NCI-H1930 (cell line): ENCODE measurements around the gene HOXD11.

Source experiments
- DNase-seq, 2 experiments: peaks; one replicate each; lab custom pipeline; 2025; lab: John Stamatoyannopoulos, UW

The HOXD11 gene

DNA sequence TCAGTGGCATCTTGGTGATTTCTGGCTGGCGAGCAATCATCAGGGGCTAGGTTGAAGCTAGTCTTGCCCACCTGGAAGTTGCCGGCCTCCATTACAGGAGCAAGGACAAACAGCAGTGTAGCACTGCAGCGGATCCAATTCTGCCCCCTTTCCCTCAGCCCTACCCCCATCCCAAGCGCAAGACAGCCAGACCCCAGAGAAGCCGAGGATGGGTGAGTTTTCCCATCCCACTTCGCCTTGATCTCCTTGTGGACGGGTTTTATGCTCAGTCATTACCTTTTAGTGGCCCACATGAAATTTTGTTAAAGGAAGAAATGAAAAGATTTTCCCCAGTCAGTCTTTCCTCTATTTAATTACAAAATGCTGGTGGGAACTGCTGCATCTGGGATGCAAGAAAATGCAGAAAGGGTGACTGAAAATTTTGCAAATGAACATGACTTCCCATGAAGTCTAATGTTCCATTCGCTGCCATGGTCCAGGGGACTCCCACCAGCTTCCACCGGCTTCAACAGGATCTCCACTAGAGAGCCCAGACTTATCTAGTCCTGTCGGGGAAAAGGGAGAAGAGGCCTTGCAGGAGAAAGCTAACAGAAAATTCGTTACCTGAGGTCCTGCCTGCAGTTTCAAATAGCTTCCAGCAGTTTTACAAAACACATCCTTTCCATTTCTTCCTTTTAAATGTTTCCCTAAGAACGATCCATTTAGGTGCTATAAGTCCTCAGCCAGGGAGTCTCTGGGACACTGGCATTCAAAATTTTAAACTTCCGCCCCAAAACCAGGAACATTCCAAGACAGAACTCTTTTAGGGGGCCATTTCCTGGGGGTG, 13.5 kb downstream of the HOXD11 start:
- no peak for DNase-seq

DNA sequence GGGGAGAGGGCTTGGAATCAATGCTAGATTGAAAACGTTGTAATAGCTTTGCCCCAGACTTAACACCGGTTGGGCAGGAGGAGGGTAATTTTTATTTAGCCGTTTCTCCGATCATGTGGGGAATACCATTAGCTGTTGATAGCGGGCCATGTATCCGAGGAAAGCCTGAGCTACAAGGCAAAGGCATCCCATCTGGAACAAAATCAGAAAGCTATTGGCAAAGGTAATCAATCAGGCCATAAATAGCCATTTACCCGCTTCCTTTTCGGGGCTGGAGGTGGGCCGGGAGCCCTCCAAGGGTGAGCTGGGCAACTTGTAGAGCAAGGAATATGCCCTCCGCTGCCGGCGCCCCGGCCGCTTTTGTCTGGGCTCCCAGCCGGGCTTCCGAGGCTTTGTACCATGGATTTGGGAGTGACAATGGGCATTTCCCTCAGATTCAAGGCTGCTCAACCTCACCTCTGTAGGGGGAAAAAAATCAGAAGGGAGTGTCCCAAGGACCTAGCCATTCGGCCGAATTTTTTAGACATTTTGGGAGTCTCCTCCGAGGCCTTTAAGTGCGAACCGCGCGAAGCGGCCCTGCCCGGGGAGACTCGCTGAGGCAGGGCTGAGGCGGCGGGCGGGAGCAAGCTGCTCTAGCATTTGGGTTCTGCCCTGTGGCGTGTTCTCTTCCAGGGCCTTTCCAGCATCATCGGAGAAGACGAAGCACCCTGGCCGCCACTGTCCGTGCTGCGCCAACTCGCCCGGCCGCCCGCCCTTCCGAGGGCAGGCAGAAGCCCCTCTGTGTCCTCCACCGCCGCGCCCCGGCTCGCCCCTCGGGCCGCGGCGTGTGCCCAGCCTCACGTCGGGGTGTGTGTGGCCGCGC, 14.3 kb downstream of the HOXD11 start:
- no peak for DNase-seq

DNA sequence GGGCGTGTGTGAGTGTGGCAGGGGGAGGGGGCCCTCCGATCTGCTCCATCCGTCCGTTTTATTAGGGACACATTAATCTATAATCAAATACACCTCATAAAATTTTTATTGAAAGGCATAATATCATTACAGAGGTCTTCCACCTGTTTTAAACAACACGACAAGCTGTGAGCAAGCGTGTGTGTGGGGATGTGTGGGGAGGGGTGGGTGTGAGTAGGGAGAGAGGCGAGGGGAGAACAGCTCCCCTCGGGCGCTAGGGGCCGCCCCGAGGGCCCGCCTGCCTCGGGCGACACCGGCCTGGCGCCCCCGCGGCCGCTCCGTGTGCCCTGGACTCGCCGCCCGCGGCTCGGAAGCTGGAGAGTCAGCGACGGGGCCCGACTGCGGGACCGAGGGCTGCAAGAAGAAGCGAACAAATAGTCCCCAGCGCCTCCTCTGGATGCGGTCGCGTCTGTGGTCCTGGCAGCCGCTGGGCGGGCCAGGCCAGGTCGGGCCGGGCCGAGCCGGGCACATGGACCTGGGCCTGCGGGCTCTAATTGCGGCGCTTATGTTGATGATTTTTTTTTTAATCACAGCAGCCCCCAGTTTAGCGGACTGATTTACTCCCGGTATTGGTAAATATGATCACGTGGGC, 15.1 kb downstream of the HOXD11 start:
- peak in 1 of 2 experiments; percentile 68 for DNase-seq

DNA sequence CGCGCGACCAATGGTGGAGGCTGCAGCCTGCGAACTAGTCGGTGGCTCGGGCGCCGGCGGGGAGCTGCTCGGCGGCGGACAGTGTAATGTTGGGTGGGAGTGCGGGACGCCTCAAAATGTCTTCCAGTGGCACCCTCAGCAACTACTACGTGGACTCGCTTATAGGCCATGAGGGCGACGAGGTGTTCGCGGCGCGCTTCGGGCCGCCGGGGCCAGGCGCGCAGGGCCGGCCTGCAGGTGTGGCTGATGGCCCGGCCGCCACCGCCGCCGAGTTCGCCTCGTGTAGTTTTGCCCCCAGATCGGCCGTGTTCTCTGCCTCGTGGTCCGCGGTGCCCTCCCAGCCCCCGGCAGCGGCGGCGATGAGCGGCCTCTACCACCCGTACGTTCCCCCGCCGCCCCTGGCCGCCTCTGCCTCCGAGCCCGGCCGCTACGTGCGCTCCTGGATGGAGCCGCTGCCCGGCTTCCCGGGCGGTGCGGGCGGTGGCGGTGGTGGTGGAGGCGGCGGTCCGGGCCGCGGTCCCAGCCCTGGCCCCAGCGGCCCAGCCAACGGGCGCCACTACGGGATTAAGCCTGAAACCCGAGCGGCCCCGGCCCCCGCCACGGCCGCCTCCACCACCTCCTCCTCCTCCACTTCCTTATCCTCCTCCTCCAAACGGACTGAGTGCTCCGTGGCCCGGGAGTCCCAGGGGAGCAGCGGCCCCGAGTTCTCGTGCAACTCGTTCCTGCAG, 15.8 kb downstream of the HOXD11 start, which contains the start of gene HOXD9:
Gene HOXD9 (plus strand): TSS at position 37 of the 728 bp plus-strand sequence. CDS start 50 bp downstream, at position 87.
- peak in 1 of 2 experiments; percentile 40 for DNase-seq

DNA sequence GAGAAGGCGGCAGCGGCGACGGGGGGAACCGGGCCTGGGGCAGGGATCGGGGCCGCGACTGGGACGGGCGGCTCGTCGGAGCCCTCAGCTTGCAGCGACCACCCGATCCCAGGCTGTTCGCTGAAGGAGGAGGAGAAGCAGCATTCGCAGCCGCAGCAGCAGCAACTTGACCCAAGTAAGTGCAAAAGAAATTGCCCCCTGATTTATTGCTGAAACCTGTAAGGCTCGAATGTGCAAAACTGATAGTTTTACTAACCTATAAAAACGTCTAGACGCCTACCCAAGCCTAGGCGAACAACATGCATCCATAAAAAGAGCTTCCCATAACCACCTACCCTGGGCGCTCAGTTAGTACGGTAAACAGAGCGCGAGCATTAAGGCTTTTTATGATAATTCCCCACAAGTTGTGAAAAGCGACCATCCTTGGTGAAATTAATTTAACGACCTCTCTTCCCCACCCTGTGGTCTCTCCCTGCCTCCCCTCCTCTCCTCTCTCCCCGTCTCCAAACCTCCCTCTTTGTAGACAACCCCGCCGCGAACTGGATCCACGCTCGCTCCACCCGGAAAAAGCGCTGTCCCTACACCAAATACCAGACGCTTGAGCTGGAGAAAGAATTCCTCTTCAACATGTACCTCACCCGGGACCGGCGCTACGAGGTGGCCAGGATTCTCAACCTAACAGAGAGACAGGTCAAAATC, 16.5 kb downstream of the HOXD11 start:
- no peak for DNase-seq

DNA sequence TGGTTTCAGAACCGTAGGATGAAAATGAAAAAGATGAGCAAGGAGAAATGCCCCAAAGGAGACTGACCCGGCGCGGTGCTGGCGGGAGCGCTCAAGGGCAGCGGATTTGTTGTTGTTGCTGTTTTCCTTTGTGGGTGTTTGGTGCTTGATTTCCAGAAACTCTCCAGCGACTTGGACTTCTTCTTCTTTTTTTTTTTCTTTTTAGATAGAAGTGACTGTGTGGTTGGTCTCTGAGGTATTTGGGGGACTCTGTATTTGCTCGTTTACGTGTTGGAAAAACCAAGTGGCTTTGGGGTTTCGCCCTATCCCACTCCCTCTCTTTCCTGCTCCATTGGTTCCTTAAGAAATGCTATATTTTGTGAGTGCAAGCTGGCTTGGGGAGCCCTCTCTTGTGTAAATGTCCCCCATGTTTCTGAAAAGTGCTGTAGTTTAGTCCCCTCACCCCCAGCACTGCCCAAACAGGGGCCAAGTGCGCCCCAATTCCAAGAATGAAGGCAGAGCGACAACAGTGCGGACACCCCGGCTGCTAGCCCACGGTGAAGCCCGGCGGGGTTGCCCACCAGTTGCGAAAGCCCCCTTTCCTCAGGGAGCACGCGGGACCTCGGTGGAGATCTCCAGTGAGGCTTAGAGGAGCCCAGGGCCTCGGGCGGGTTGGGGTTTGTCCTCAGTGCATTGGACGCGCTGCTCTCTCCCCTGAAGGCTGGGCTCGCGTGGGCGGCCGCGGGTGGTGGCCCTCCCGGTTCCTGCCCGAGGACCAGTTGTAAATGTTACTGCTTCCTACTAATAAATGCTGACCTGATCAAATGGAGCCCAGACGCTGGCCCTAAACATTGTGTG, 17.2 kb downstream of the HOXD11 start:
- DNase-seq: no peak

DNA sequence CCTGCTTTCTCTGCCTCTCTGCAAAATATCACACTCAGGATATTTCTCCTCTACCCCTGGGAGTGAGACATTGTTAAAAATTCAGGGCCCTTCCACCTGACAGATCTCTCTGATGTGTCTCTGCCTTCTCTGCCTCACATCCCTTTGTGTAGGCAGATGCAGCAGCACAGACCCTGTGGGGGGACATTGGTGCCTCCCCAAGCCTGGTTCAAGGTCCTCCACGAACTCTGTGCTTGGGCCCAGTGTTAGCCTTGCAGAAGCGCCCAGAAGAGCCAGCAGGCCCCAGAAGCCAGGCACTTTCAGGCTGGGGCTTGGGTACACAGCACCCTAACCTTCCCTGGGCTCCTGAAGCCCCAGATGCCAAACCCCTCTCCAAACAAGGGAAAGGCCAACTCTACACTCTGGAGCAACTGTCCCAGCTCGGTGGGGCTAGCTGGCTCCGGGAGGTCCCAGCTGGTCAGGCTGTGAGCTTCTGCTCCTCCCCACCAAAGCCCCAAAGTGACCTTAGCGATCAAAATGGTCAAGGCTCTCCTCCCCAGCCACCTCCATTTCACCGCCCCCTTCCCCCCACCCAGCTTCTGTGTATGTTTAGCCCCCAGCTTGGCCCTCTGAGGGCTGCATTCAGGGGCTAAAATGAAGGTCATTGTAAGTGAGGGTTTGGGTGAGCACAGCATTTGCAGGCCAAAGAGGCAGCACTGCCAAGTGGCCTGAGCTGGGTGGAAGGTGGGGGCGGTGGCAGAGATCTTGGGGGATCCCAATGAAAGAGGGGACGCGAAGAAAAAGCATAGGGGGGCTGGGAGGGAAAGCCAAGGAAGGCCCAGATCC, 18.1 kb downstream of the HOXD11 start:
- no peak for DNase-seq

DNA sequence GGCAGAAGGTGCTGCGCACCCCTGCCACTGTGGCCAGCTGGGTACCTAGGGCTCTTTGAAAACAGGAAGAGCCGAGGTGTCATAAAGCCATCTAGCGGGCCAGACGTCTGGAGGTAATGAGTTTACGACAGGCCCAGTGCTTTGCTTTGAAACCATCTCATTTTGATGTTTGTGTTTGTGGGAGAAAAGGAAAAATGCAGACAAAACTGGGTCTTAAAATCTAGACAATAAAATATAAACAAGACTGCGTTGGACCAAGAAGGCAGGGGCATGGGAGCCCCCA, 18.6 kb downstream of the HOXD11 start:
- DNase-seq: peak in 1 of 2 experiments; percentile 54

DNA sequence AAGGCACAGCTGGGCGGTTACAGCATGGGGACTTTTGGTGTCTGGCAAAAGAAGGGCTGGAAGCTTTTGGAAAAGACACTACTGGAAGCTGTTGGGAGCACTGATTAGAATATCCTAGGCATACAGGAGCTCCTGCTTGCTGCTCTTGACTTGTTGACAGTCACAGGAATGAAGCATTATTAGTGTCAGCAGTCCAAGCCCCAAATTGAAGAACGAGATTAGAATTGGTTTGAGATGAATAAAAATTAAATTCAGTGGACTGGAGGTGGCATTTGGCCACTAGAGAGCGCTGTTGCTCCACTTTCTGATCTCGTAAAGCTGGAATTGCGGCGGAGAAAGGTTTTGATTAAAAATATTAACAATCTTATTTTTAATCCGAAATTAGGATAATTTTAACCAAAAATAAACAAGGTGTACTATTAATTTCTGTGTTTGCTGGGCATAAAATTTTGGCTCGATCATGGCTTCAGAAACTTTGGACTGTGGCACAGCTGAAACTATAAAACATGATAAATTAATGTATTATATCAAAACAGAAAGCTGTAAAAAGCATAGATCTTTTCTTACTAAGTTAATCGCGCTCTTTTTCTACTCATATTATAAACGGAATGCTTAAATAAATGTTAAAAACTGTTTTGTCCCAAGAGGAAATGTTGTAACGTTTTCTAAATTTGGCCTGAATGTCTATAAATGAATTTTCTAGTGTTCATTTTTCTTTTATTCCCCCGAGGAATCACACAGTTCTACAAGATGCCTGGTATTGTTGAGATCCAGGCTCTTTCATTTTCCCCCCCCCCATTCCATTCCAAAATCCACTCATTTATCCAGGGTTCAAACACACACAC, 20.1 kb downstream of the HOXD11 start:
- peak; percentile 47 to 84 for DNase-seq

DNA sequence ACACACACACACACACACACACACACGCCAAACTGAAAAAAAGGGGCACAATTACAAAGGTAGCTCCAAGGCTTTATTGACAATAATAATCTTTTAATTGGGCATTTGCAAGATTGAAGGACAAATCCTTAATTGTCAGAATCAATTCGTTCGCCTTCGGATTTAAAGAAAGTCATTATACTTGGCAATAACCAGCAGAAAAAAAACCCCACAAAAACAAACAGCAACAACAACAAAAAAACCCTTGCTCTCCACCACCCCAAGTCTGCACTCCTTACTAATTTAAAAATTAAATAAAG, 20.6 kb downstream of the HOXD11 start:
- no peak for DNase-seq

DNA sequence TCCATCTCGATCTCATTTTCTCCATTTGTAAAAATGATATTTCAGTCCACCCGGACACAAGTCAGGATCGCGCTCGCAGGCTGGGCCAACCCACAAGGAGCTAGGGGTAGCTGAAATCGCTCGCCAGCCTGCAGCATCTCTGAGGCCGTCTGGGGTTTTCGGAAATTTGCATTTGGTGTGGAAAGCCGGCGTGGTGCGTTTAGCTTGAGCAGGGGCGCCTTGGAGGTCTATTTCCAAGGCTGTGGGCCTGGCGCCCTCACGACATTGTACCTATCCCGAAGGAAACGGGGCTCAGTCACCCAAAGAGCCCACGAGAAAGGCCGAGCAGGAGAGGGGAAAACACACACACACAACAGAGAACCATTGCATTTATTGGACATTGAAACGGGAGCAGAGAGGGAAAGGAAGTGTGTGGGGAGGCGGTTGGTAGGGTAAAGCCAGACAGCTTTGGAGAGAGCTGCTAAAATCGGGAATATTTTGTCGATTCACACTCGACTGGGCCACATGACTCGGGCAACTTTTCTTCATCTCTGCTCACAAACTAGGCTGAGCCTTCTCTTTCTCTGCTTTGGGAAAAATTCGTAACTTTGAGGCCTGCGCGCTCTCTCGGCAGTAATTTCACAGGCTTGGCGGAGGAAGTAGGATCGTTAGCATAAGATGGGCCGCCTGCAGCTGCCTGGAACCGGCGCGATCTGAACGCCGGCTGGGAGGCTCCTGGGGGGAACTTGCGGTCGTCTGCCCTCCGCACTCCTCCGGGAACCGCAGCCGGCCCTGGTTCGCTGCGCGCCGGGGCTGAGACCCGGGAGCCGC, 21.3 kb downstream of the HOXD11 start:
- peak in 1 of 2 experiments; percentile 37 for DNase-seq

DNA sequence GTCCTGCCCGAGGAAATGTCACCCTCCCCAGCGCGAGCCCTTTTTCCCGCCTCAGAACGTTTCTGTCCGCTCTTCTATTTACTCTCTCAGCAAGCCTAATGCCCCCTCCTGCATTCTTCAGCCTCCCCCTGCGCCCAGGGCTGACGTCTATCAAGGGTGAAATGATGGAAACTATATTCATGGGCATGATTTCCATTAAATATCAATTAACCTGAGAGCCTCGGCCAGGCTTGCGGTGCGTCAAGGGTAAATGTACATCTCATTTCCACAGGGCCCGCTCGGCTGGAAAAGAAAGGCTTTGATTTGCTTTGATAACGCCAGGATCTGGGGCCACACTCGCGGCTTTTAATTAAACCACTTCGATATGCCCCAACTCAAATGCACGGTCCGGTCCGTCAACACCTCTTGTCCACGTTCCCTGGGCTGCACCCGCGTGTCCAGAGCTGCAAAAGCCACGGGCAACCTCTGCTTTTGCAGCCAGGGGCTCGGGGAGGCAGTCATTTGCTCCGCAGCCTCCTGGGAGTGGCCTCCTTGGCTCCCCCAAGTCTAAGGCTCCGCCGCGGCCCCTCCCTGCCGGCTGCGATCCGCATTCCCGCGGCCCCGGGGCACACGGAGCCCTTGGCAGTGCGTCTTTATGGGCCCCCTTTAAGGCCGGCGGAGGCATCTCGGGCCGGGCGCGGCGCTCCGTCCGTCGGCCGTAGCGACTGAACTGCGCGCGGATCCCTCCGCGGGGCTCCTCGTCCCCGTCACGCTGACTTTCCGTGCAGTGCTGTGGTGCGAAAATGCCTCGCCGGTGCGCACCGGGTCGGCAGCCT, 22.1 kb downstream of the HOXD11 start, which contains the start of gene HOXD8:
Gene HOXD8 (plus strand): TSS at position 724 of the 815 bp plus-strand sequence. CDS start 662 bp downstream, outside the sequence.
- peak; percentile 65 to 81 for DNase-seq

DNA sequence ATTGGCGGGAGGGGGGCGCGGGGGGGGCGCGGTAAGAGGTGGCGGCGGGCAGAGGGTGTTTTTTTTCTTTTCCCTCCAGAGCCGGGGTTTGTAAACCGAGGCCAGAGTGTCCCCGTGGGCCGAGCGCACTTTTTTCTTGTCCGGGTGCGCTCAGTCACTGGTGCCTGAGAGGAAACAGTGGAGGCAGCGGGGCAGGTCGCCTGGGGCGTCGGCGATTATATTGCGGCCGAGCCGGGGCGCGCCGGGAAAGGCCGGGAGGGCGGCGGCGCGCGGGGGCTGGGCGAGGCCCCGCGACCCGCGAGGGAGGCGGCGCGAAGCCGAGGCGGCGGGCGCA, 22.7 kb downstream of the HOXD11 start:
- no peak for DNase-seq

DNA sequence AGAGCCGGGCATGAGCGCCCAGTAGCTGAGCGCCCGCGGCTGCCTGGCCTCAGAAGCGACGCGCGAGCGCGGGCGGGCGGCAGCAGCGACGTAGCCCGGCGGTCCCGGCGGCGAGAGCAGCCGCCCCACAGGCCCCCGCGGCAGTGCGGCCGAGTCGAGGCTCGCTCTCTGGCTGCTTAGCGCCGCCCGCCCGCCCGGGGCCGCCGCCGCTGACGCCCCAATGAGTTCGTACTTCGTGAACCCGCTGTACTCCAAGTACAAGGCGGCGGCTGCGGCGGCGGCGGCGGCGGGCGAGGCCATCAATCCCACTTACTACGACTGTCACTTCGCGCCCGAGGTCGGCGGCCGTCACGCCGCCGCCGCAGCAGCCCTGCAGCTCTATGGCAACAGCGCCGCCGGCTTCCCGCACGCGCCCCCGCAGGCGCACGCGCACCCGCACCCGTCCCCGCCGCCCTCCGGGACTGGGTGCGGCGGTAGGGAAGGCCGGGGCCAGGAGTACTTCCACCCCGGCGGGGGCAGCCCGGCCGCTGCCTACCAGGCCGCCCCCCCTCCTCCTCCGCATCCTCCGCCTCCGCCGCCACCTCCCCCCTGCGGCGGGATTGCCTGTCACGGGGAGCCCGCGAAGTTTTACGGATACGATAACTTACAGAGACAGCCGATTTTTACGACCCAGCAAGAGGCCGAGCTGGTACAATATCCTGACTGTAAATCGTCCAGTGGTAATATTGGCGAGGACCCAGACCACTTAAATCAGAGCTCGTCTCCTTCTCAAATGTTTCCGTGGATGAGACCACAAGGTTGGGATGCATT, 23.3 kb downstream of the HOXD11 start:
- DNase-seq: peak; percentile 21 to 54

DNA sequence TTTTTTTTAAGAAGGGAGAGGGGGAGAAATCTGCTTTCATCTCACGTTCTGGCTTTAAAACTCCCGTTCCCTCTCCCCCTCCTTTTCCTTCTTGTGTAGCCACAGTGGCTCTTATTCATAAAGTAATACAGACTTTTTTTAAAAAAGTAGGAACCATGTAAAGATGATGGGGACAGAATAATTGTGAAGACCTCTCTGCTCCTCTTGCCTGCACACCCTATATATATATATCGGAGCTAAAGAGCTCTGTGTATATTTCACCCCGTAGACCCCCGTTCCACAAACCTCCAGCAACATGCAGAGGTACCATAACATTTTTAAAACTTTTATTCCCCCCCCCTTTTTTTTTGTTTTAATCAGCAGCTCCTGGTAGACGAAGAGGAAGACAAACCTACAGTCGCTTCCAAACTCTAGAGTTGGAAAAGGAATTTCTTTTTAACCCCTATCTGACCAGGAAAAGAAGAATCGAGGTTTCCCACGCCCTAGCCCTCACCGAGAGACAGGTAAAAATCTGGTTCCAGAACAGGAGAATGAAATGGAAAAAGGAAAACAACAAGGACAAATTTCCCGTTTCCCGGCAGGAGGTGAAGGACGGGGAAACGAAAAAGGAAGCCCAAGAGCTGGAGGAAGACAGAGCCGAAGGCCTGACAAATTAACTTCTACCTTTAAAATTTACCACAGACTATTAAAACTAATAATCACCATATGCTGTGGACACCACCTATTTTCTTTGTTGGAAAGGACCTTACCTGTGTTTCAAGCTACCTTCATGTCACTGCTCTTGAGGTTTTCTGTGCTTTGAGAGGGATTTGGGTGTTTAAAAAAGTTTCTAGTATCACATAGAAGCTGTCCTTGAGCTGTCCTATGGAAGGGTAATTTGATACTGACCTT, 24.1 kb downstream of the HOXD11 start:
- DNase-seq: no peak
